Measurements from ENCODE around the gene FUT2.
"Not testable (repeated sequence)": the region's sequence is repeated elsewhere in the genome, so short reads cannot be mapped to it uniquely, and the experiment has no call there.

FUT2 gene

GRCh38 chr19:48695743-48696352 is at the start of gene FUT2:
Gene FUT2 (plus strand): TSS chr19:48695971. CDS start chr19:48702957, 6,986 bp downstream.
- DNase-seq: no peak

- peak; percentile 93 for DNase-seq
Observed at GRCh38 chr19:48646001-48646721, 49.6 kb upstream of the FUT2 start, which contains the start of gene CA11. Gene CA11 (minus strand): TSS chr19:48646187. CDS start chr19:48645632, 555 bp downstream.

- no peak for DNase-seq
Observed at GRCh38 chr19:48646722-48647216, 49.0 kb upstream of the FUT2 start.

- no peak for DNase-seq
Observed at GRCh38 chr19:48648134-48648533, 47.6 kb upstream of the FUT2 start.

GRCh38 chr19:48650974-48651682 is 44.6 kb upstream of the FUT2 start:
- DNase-seq: no peak

- DNase-seq: no peak
Observed at GRCh38 chr19:48651683-48652048, 44.1 kb upstream of the FUT2 start.

GRCh38 chr19:48654299-48655059 is 41.3 kb upstream of the FUT2 start:
- no peak for DNase-seq

GRCh38 chr19:48656840-48657474 is 38.8 kb upstream of the FUT2 start:
- no peak for DNase-seq

GRCh38 chr19:48657828-48658227 is 37.9 kb upstream of the FUT2 start:
- DNase-seq: not testable (repeated sequence)

- no peak for DNase-seq
Observed at GRCh38 chr19:48658483-48658882, 37.3 kb upstream of the FUT2 start.

- no peak for DNase-seq
Observed at GRCh38 chr19:48659768-48660167, 36.0 kb upstream of the FUT2 start.

- DNase-seq: peak; percentile 94
Observed at GRCh38 chr19:48660852-48661710, 34.7 kb upstream of the FUT2 start.

- DNase-seq: no peak
Observed at GRCh38 chr19:48661711-48662090, 34.1 kb upstream of the FUT2 start.

GRCh38 chr19:48663667-48664066 is 32.1 kb upstream of the FUT2 start:
- no peak for DNase-seq

GRCh38 chr19:48664476-48664875 is 31.3 kb upstream of the FUT2 start:
- no peak for DNase-seq

GRCh38 chr19:48665786-48666185 is 30.0 kb upstream of the FUT2 start:
- DNase-seq: no peak

- no peak for DNase-seq
Observed at GRCh38 chr19:48668332-48668731, 27.4 kb upstream of the FUT2 start.

GRCh38 chr19:48668761-48669160 is 27.0 kb upstream of the FUT2 start:
- no peak for DNase-seq

- DNase-seq: no peak
Observed at GRCh38 chr19:48669903-48670668, 25.7 kb upstream of the FUT2 start.

- DNase-seq: no peak
Observed at GRCh38 chr19:48670699-48671445, 24.9 kb upstream of the FUT2 start.

Data from activated CD4-positive, alpha-beta T cell treated with anti-CD3 and anti-CD28 coated beads, Interleukin-2, amount 50 U/mL, for 16 hours (primary cell).